ENCODE measurements around the gene SIDT1.
"Not testable (repeated sequence)": the region's sequence is repeated elsewhere in the genome, so short reads cannot be mapped to it uniquely, and the experiment has no call there.

Gene SIDT1

DNA sequence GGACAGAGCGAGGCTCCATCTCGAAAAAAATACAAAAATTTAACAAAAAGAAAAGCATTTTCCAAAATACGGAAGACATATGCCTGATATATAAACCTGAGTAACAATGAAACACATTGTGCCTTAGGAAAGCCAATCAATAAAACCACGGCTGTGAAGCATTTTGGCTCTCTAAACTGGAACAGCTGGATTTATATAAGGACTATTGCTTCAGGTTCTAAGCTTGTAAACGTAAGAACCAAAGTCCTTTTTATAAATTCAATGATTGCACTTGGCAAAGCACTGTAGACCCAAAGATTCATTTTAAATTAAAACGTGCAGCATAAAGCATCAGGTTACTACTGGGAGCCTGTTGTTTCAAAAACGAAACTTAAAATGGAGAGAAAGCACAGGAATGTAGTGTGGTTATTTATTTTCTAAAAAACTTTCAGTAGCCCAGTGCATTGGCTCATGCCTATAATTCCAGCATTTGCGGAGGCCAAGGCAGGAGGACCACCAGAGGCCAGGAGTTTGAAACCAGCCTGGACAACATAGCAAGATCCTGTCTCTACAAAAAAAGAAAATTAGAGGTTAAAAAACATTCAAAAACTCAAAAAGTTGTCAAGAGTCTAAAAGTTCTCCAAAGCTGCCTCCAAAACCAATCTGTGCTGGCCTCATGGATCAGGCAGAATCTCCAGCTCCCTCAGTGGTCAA is 102.6 kb downstream of the SIDT1 start:
- no peak for DNase-seq

DNA sequence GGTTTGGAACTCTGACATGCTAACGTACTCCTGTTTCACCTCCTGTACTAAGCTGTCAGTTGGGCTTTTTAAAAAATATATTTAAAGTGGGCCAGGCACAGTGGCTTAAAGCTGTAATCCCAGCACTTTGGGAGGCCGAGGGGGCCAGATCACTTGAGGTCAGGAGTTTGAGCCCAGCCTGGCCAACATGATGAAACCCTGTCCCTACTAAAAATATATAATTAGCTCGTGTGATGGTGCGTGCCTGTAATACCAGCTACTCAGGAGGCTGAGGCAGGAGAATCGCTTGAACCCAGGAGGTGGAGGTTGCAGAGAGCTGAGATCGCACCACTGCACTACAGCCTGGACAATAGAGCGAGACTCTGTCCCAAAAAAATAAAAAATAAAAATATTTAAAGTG is 103.7 kb downstream of the SIDT1 start:
- DNase-seq: not testable (repeated sequence)

DNA sequence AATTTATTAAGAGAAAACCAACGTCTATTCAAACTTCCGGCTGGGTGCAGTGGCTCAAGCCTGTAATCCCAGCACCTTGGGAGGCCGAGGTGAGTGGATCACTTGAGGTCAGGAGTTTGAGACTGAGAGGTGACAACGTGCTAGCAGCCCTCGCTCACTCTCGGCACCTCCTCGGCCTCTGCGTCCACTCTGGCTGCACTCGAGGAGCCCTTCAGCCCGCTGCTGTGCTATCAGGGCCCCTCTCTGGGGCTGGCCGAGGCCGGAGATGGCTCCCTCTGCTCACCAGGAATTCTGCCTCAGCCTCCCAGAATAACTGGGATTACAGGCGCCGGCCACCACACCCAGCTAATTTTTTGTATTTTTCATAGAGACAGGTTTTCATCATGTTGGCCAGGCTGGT is 105.4 kb downstream of the SIDT1 start:
- DNase-seq: no peak

DNA sequence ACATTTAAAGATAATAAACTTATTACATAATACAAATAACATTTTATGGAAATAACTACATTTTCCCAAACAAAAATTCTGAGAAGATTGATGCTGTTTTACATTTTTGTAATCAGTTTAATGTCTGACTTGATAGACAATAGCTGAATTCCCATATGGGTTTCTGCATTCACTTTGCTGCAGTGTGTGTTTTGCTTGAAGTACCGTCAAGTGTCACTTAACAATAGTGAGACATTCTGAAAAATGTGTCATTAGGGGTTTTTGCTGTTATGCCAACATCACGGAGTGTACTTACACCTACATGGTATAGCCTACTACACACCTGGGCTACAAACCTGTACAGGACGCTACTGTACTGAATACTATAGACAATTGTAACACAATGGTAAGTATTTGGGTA is 106.6 kb downstream of the SIDT1 start:
- no peak for DNase-seq

DNA sequence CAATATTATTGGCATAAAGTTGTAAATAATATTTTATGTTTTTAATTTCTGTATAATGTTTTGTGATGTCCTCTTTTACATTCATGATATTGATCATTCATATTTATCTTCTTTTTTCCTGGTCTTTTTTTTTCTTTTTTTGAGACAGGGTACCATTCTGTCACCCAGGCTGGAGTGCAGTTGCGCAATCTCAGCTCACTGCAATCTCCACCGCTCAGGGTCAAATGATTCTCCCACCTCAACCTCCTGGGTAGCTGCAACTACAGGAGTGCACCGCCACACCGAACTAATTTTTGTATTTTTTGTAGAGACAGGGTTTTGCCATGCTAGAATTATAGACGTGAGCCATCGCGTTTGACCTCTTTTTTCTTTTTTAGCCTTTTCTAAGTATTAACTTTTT is 111.2 kb downstream of the SIDT1 start:
- DNase-seq: no peak

DNA sequence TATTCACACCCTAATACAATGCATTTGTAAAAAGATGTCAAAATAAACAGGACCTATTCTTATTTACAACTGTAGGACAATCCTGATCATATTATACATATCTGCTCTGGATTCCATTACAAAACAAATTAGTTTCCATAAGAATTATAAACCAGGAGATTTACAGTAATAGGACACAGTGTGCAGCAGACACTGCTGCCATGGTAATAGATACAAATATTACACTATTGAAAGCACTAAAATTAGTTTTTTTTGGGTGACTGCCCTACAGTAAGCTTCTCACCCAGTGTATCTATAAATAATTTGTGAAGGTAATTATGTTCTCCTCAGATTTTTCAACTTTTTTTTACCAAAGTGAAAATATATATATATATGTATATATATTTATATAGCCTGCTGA is 116.2 kb downstream of the SIDT1 start:
- DNase-seq: no peak

DNA sequence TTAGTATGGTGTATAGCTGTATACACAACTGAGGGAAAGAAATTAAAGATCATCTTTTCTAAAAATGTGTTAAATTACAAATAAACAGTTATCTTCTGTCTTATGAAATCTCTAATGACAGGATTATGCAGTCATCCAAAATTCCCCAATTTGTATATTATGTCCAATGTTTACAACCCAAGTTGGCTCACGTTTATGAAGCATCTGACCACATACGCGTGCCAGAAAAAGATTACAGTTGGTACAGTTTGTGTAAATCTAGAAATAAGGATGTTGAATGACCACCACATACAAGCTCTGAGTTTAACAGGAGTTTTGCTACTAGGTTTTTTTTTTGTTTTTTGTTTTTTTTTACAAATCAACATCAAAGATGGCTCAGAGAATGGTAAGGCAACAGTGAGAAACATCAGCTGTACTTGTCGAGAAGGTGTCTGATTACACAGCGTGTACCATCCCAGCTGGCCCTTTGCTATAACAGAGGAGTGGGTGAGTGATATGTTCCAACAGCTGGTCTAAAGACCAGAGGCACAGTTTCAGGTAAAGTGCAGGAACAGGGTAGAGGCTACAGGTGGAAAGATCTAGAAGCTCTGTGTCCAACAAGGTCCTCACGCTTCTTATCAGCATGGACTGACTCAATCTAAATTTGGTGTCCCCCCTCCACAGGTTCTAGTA is 117.0 kb downstream of the SIDT1 start:
- DNase-seq: no peak

DNA sequence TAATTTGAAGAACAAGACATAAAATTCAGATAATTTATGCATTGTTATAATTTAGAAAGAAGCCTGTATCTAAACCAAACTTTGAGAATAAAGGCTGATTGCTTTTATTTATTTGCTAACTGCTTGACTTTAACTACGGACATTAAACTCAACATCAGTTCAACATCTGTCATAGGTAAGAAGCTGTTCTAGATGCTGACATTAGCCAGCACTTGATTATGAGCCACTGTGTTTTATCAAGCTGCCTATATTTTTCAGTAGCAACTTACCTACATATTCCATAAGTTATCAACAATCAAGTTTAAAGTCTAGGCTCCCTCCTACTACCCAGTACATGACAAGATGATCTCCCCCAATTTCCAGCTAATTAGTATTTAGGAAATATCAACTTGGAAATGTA is 122.0 kb downstream of the SIDT1 start:
- no peak for DNase-seq

DNA sequence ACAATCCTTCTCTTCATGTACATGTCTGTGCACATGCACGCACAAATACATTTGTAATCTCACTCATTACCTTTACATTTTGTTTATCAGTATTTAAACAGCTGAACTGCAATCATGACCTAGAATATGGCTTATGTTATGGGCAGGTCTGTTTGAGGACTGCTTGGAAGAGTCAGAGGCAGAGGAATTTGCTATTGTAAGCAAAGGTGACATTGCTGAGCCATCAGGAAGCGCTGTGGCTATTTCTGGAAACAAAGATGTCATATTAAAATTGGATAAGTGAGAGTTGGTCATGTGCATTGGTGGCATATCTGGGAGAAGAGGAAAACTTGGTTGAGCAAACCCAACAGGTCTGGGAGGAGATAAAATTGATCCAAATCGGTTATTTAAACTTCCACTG is 122.5 kb downstream of the SIDT1 start:
- DNase-seq: no peak

DNA sequence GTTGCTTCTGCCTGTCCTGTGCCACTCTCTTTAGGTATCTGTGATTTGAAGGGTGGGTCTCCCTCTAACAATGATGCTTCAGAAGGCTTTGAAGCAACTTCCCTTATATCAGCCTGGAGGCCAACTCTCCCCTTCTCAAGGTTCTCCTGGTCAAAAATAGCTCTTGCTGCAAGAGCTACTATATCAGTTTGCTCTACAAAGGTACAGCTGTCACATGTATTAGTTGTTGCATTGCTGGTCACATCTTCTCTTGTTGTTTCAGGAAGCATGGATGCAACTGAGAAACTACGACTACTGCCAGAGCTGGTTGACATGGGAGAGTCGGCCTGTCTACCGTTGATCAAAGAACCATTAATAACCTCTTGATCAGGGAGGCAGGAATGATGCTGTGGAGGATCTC is 125.8 kb downstream of the SIDT1 start:
- DNase-seq: no peak

DNA sequence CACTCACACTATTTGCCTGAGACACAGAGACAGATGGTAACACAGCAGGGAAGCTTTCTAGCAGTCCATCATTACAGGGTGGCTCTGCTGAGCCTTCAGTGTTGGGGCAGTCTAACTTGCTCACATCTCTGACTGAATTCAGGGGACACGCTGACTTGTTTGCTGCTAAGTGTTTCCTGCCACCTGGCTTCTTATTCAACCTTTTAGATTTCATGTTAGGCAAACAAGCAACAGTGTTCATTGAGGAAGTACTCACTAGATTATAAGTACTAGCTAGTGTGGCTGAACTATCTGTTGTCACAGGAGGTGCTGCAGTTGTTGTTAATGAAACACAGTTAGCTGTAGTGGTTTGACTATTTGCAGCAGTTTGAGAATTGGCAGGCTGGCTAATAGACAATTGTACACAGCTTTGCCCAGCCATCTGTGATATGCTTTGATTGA is 126.8 kb downstream of the SIDT1 start:
- DNase-seq: no peak

DNA sequence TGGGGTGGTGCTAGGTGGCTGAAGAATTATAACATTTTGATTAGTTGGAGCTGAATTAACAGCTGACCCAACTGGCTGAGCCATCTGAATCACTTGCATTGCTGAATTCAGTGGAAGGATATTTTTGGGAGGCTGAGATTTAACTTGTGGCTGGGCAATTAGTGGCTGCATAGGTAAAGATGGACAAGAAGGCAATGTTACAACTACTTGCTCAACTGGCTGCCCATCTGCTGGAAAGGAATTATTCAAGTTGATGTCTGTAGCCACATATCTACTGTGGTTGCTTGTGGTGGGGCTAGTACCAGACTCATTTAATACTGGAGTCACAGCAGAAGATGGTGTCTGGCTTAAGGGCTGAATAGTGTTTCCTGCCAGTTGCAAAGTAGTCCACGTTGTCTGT is 127.6 kb downstream of the SIDT1 start:
- no peak for DNase-seq

DNA sequence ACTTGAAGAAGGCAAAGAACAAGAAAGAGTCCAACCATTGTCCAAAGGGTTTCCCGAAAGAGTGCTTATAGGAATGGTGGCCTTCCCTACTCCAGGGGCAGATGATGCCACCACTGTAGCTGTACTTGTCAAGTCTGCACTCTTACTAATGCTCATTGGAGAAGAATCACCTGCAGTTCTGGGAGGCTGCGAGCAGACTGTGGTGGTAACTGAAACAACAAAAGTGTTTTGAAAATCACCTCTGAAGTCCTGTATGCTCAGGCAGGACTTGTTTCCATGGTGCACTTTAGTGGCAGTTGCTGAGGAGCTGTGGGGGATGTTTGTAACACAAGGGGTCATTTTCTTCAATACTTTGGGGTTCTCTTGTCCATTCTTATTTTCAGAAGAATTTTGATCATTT is 128.1 kb downstream of the SIDT1 start:
- no peak for DNase-seq

DNA sequence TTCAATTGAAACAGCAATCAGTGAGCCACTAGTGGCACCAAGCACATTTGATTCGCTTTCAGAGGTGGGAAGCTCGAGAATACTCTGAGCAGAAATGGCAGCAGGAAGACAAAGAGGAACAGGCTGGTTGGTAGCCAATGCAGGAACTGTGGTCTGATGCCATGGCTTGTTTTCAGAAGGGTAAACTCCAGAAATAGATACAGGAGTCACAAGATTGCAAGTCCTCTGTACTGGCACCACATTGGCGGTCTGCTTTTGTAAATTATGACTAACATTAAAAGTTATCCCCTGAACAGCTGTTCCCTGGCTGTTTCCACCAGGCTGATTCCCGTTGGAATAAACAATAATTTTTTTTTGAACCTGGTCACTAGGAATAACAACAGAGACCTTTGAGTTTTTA is 128.5 kb downstream of the SIDT1 start:
- DNase-seq: no peak

DNA sequence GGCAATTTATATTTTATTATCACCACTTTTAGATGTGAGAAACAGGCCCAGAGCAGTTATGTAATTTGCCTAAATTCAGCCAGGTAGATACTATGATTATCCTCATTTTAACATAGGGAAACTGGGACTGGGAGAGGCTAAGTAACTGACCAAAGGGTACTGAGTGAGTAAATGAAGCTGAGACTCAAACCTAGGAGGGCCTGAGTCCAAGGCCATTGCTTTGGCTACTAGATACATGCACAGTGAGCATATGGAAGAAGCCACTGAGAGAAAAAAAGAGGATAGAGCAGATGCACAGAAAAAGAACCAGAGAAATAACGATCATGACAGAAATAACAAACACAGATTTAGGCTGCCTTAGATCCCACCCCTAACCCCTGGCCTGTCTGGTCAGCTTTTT is 130.5 kb downstream of the SIDT1 start:
- DNase-seq: no peak

DNA sequence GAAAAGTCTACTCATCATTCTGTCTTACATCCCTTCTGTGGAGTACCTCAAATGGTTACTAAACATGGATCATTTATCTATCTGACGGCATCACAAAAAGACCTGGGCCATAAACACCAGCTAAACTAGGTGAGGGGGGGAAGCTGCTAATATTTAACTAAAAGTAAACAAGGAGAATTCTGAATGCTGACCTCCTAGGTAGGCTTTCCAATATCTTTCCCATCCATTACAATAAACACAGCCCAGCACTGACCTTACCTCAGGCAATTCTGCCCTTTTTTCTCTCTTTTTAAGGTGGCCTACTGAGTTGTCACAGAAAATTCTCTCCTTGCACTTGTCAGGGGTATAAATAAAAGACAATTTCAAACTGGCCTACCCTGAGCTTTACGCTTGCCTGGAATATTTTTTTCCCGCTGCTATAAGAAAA is 131.0 kb downstream of the SIDT1 start:
- DNase-seq: no peak

DNA sequence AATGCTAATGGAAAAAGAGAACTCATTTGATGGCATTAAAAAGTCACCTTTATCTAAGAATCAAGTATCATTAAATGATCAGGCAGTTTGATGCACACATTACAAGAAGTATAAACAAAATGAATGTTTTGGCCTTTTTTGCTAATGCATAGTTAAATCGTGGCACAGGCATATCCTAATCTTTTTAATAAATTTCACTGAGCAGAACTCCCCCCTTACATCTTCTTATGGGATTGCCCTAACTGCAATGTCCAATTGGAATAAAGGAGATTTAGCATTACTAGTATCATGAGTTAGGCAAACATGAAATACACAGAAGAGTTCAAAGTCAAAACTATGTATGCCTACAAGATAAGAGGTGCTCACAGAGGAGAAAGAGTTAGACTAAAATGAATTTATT is 131.4 kb downstream of the SIDT1 start:
- no peak for DNase-seq

DNA sequence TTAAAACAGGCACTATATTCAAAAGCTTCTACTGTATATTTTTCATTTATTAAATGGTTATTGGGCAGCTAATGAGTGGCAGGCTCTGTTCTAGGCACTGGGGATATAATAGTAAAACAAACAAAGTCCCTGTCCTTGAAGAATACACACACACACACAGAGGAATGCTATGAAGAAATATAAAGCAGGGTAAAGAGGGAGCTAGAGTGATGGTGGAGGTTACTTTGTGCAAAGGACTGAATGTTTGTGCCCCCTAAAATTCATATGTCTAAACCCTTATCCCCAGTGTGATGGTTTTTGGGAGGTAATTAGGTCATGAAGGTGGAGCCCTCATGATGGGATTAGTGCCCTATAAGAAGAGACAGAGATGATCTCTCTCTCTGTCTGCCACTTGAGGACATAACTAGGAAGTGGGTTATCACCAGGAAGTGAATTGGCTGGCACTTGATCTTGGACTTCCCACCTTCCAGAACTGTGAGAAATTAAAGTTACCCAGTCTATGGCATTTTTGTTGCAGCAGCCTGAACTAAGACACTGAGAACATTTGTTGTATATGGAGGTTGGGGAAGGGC is 132.3 kb downstream of the SIDT1 start:
- no peak for DNase-seq

DNA sequence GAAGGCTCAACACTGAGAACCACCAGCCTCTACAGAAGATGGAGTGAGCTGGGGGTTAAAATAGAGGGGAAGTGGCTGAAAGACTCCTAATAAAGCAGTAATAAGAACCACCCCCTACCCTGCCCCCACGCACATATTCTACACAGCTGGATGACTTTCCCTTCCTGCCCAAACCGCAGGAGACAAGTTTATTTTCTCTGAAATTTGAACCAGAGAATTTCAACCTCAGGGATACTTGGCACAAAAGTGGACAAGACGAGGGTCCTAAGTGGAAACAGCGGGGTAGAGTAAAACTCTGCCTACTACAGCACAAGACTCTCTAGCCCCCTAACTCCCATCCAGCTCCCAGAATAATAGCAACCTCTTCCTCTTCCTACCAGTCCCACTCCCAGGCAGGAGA is 135.7 kb downstream of the SIDT1 start:
- DNase-seq: peak in 1 of 2 donors; percentile 2

DNA sequence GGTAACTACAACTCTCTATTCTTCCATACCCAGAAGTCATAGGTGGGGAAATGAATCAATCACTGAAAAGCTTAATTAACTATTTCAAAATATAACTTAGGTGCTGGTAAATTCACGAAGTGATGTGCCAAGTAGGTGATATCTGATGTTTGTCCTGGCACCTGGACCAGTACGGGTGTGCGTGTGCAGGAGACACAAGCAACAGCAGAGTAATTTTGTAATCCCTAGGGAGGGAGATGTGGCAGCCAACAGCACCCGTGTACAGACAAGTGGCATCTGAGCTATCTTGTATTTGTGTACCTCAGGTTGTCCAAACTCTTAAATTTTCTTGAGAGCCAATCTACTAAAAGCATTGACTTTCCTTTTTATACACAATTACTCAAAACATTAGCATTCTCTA is 141.2 kb downstream of the SIDT1 start:
- no peak for DNase-seq

DNA sequence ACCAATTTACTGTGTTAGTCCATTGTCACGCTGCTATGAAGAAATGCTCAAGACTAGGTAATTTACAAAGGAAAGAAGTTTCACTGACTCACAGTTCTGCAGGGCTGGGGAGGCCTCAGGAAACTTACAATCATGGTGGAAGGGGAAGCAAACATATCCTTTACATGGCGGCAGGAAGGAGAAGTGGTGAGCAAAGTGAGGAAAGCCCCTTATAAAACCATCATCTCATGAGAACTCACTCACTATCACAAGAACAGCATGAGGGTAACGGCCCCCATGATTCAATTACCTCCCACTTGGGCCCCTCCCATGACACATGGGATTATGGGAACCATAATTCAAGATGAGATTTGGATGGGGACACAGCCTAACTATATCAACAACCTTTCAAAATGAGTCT is 143.9 kb downstream of the SIDT1 start:
- peak; percentile 21 to 42 for DNase-seq

DNA sequence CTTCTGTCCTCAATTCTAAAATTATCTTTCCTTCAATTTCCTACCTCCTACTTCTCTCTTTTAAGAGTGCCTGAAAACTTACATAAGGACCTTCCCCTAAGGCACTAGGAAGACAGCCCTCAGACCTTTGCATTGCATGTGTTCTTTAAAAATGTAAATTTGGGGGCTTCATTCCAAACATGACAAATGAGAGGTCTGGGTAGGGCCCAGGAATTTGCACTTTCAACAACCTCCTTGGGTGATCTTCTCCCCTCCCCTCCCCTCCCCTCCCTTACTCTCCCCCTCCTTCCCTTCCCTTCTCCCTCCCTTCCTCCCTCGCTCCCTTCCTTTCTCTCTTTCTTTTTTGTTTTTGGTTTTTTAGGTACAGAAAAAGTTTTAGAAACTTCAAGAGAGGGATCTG is 145.4 kb downstream of the SIDT1 start:
- DNase-seq: no peak

DNA sequence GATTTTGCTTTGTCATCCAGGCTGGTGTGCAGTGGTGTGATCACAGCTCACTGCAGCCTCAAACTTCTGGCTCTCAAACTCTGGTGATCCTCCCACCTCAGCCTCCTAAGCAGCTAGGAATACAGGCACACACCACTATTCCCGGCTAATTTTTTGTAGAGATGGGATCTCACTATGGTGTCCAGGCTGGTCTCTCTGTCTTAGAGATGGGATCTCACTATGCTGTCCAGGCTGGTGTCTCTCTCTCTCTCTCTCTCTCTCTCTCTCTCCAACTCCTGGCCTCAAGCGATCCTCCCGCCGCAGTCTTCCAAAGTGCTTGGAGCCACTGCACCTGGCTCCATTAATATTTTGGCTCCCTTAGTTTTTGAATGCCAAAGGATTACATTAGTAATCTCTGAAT is 146.4 kb downstream of the SIDT1 start:
- no peak for DNase-seq

Data from inflammatory macrophage (primary cell).